HCT116 (cell line): ENCODE data around the gene ARRDC5. TPM values are rescaled to one million over a fixed set of nuclear protein-coding genes. Genes with fewer than 3 reads are reported as not detected.

Experiments
- ATAC-seq: fragments of 200-7000 bp; cut with Tn5 transposase; 2 replicates; pipeline ENCODE4 v1.9.1; 2020; ENCODE audit warnings: mild to moderate bottlenecking, moderate library complexity
- BruUV-seq: library from RNA; stranded (reverse); fragments of 400-500 nt; replicated peaks from 2 replicates; lab custom pipeline; 2021; lab: Mats Ljungman, UMichigan
- CTCF ChIA-PET: fragments of 300-600 bp; sonication (Branson Sonifier 250); formaldehyde crosslinking; loops from one replicate; lab custom pipeline; 2021; ENCODE audit warnings: antibody characterized with exemption; lab: Charles Lee
- POLR2A ChIA-PET: fragments of 300-600, 350-600 bp; sonication (Branson Sonifier 250); formaldehyde crosslinking; loops from one replicate; lab custom pipeline; 2021; ENCODE audit warnings: antibody characterized with exemption; lab: Charles Lee
- RAD21 ChIA-PET, 2 experiments: fragments of 300-600 bp; sonication (Branson Sonifier 250); formaldehyde crosslinking; loops; one replicate each; lab custom pipeline; 2023; ENCODE audit warnings: low total read pairs in 2 of 2; ENCODE audit not compliant: uncharacterized antibody in 2 of 2, unreplicated experiment in 2 of 2, low non-redundant PET in 1 of 2; lab: Charles Lee
- DNase-seq: peaks from one replicate; pipeline ENCODE4 v3.0.0-alpha.2; 2010; ENCODE audit warnings: low read depth, low spot score
- H2AFZ ChIP-seq: fragments of 200-600 bp; shearing (Covaris generic), sonication (generic); 2 replicates; pipeline ENCODE4 v1.6.1; 2017; ENCODE audit warnings: low read depth, mixed run types, mixed read lengths, antibody characterized with exemption, low read length; ENCODE audit not compliant: poor library complexity, severe bottlenecking
- H3K27ac ChIP-seq: 2 replicates; pipeline ENCODE4 v1.5.1; 2012; ENCODE audit warnings: low read depth, low read length
- H3K27me3 ChIP-seq: fragments of 200-600 bp; sonication (generic); 2 replicates; pipeline ENCODE4 v1.6.1; 2016; ENCODE audit warnings: mixed run types, low read length, mixed read lengths; ENCODE audit not compliant: insufficient read depth
- H3K36me3 ChIP-seq, 2 experiments: fragments of 200-500 bp in 1 of 2; fragments of 200-600 bp in 1 of 2; sonication (Bioruptor generic) in 1 of 2; sonication (generic) in 1 of 2; 2 replicates each; pipeline versions ENCODE4 v1.5.1 to v1.6.1; 2014 to 2016; ENCODE audit warnings: low read length in 2 of 2, inconsistent platforms in 1 of 2, mixed read lengths in 1 of 2, mixed run types in 1 of 2; ENCODE audit not compliant: insufficient read depth in 2 of 2, control insufficient read depth in 1 of 2
- H3K4me1 ChIP-seq, 2 experiments: fragments of 200-600 bp in 1 of 2; sonication (generic) in 1 of 2; 2 replicates each; pipeline versions ENCODE4 v1.5.1 to v1.6.1; 2012 to 2017; ENCODE audit warnings: low read length in 2 of 2, inconsistent platforms in 1 of 2, mild to moderate bottlenecking in 1 of 2, mixed read lengths in 1 of 2, mixed run types in 1 of 2, moderate library complexity in 1 of 2; ENCODE audit not compliant: insufficient read depth in 2 of 2, control insufficient read depth in 1 of 2
- H3K4me2 ChIP-seq: fragments of 200-600 bp; sonication (generic); 2 replicates; pipeline ENCODE4 v1.6.1; 2017; ENCODE audit warnings: mixed run types, low read length, mixed read lengths
- H3K4me3 ChIP-seq, 2 experiments: fragments of 200-600 bp in 1 of 2; sonication (generic) in 1 of 2; replicated peaks in 1 of 2; 2 replicates each; pipeline ENCODE4 v1.5.1; 2011 to 2016; ENCODE audit warnings: low read length in 2 of 2, control low read depth in 1 of 2, low read depth in 1 of 2, mild to moderate bottlenecking in 1 of 2, mixed read lengths in 1 of 2, mixed run types in 1 of 2
- H3K79me2 ChIP-seq: fragments of 200-600 bp; sonication (generic); 2 replicates; pipeline ENCODE4 v1.6.1; 2017; ENCODE audit warnings: mild to moderate bottlenecking, mixed run types, low read length, moderate library complexity, mixed read lengths; ENCODE audit not compliant: insufficient read depth
- H3K9ac ChIP-seq: fragments of 200-600 bp; sonication (generic); 2 replicates; pipeline ENCODE4 v1.6.1; 2016; ENCODE audit warnings: low read length, mixed read lengths
- H3K9me2 ChIP-seq: fragments of 200-600 bp; sonication (generic), shearing (Covaris generic); 2 replicates; pipeline ENCODE4 v1.6.1; 2017; ENCODE audit warnings: mixed run types, mild to moderate bottlenecking, moderate library complexity; ENCODE audit not compliant: insufficient read depth
- H3K9me3 ChIP-seq, 2 experiments: fragments of 200-500 bp in 1 of 2; fragments of 200-600 bp in 1 of 2; sonication (Bioruptor generic) in 1 of 2; sonication (generic) in 1 of 2; 2 replicates each; pipeline ENCODE4 v1.6.1; 2014 to 2017; ENCODE audit warnings: low read length in 2 of 2, mixed read lengths in 2 of 2, inconsistent platforms in 1 of 2, low read depth in 1 of 2, mild to moderate bottlenecking in 1 of 2, mixed run types in 1 of 2, moderate library complexity in 1 of 2; ENCODE audit not compliant: control insufficient read depth in 1 of 2, insufficient read depth in 1 of 2
- H4K20me1 ChIP-seq: fragments of 200-600 bp; sonication (generic), shearing (Covaris generic); 2 replicates; pipeline ENCODE4 v1.6.1; 2017; ENCODE audit warnings: mixed run types, mild to moderate bottlenecking, moderate library complexity; ENCODE audit not compliant: insufficient read depth
- TCF7L2 ChIP-seq: IDR thresholded peaks from 2 replicates; pipeline ENCODE4 v1.7.0; 2011; ENCODE audit warnings: borderline replicate concordance, inconsistent platforms; ENCODE audit not compliant: insufficient read depth, insufficient read length; ENCODE audit errors: extremely low read depth
- intact Hi-C: fragments of 100-400 bp; cut with micrococcal nuclease; formaldehyde crosslinking; loops from 2 replicates; pipeline ENCODE4 v1.10.0; 2022
- total RNA-seq: library from RNA; stranded (reverse); gene quantifications from one replicate; pipeline ENCODE4 v1.2.1, GENCODE V29; 2021; ENCODE audit not compliant: unreplicated experiment
- TF ChIP-seq, protein P1 (sequence below), 3 experiments: fragments of 200-600 bp in 1 of 3; sonication (generic) in 1 of 3; IDR thresholded peaks in 2 of 3; conservative IDR thresholded peaks in 1 of 3; 2 replicates each; pipeline ENCODE4 v1.5.1; 2012 to 2017; ENCODE audit warnings: low read depth in 2 of 3, low read length in 2 of 3, antibody characterized with exemption in 1 of 3, borderline replicate concordance in 1 of 3, control low read depth in 1 of 3, mild to moderate bottlenecking in 1 of 3, mixed read lengths in 1 of 3, mixed run types in 1 of 3, moderate library complexity in 1 of 3; ENCODE audit not compliant: insufficient read depth in 1 of 3
- TF ChIP-seq, protein P2 (sequence below): IDR thresholded peaks from 2 replicates; pipeline ENCODE4 v1.6.1; 2012; ENCODE audit warnings: low read depth

The ARRDC5 gene
- total RNA-seq, 1 experiment from 2014 or later, result not detected

- ChIA-PET CTCF (interaction anchor here (1.2 kb wide), 1 partner anchor 97 kb away, joined by 5 read pairs; no protein-coding TSS in a partner anchor), RAD21 (no interaction called here), POLR2A (no interaction called here)
- intact Hi-C loops, result no loop called here
- Histone ChIP-seq H3K27me3 (no peaks in the 10 kb centered on the region), H4K20me1 (peaks cover 3% of the 10 kb centered on the region; the same call in 1 of the 2 replicates), H3K4me2 (no peak overlapping the region), H3K9ac (no peak overlapping the region), H3K36me3 (peaks cover 0 to 7% of the 10 kb centered on the region in 2 experiments; a peak in 1 of 4 replicates), H3K79me2 (peaks cover 17% of the 10 kb centered on the region), H3K9me3 (no peaks in the 10 kb centered on the region), H3K4me1 (peaks cover 19 to 34% of the 10 kb centered on the region in 2 experiments), H3K9me2 (no peaks in the 10 kb centered on the region), H2AFZ (no peak overlapping the region), H3K4me3 (no peak overlapping the region), H3K27ac (no peak overlapping the region)
- ATAC-seq (no peak), DNase-seq (no peak)
- TF ChIP-seq, protein P1, sequence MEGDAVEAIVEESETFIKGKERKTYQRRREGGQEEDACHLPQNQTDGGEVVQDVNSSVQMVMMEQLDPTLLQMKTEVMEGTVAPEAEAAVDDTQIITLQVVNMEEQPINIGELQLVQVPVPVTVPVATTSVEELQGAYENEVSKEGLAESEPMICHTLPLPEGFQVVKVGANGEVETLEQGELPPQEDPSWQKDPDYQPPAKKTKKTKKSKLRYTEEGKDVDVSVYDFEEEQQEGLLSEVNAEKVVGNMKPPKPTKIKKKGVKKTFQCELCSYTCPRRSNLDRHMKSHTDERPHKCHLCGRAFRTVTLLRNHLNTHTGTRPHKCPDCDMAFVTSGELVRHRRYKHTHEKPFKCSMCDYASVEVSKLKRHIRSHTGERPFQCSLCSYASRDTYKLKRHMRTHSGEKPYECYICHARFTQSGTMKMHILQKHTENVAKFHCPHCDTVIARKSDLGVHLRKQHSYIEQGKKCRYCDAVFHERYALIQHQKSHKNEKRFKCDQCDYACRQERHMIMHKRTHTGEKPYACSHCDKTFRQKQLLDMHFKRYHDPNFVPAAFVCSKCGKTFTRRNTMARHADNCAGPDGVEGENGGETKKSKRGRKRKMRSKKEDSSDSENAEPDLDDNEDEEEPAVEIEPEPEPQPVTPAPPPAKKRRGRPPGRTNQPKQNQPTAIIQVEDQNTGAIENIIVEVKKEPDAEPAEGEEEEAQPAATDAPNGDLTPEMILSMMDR (IDR thresholded peaks at IDR 0.05 in 2 of 3, conservative IDR thresholded peaks at IDR 0.05 in 1 of 3; ENCODE audit: borderline replicate concordance in 1 of 3, insufficient read depth in 1 of 3, low read depth in 2 of 3, low read length in 2 of 3), result peak in 1 of 3 experiments; percentile 18; a peak in 2 of 6 replicates
- TF ChIP-seq, protein P2, sequence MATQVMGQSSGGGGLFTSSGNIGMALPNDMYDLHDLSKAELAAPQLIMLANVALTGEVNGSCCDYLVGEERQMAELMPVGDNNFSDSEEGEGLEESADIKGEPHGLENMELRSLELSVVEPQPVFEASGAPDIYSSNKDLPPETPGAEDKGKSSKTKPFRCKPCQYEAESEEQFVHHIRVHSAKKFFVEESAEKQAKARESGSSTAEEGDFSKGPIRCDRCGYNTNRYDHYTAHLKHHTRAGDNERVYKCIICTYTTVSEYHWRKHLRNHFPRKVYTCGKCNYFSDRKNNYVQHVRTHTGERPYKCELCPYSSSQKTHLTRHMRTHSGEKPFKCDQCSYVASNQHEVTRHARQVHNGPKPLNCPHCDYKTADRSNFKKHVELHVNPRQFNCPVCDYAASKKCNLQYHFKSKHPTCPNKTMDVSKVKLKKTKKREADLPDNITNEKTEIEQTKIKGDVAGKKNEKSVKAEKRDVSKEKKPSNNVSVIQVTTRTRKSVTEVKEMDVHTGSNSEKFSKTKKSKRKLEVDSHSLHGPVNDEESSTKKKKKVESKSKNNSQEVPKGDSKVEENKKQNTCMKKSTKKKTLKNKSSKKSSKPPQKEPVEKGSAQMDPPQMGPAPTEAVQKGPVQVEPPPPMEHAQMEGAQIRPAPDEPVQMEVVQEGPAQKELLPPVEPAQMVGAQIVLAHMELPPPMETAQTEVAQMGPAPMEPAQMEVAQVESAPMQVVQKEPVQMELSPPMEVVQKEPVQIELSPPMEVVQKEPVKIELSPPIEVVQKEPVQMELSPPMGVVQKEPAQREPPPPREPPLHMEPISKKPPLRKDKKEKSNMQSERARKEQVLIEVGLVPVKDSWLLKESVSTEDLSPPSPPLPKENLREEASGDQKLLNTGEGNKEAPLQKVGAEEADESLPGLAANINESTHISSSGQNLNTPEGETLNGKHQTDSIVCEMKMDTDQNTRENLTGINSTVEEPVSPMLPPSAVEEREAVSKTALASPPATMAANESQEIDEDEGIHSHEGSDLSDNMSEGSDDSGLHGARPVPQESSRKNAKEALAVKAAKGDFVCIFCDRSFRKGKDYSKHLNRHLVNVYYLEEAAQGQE, result no peak
- no peak for TF ChIP-seq TCF7L2
- BruUV-seq, result no TSS peak
Measured at GRCh38 chr19:4906963-4907362, 4.3 kb upstream of the ARRDC5 start.
